AG04450 (cell line): ENCODE measurements around the gene CEP164. TPM values are rescaled to one million over a fixed set of nuclear protein-coding genes. Genes with fewer than 3 reads are reported as not detected.

ENCODE experiments used
- CTCF ChIA-PET: fragments of 300-600, 350-600 bp; formaldehyde crosslinking; extraction: SDS; loops from one replicate; lab custom pipeline; 2022; ENCODE audit warnings: antibody characterized with exemption, inconsistent platforms; lab: Charles Lee
- POLR2A ChIA-PET: fragments of 350-600 bp; formaldehyde crosslinking; extraction: SDS; loops from one replicate; lab custom pipeline; 2021; ENCODE audit warnings: antibody characterized with exemption, inconsistent platforms; lab: Yijun Ruan, JAX
- DNase-seq: peaks from one replicate; pipeline ENCODE4 v3.0.0-alpha.2; 2011; ENCODE audit warnings: low read depth, low spot score
- H3K27ac ChIP-seq: one replicate; pipeline ENCODE4 v1.5.1; 2012; ENCODE audit warnings: low read depth, low read length, control low read depth
- H3K27me3 ChIP-seq: one replicate; pipeline ENCODE4 v1.6.0; 2012; ENCODE audit warnings: low read length; ENCODE audit not compliant: control insufficient read depth, insufficient read depth
- H3K4me3 ChIP-seq: 2 replicates; pipeline ENCODE4 v1.5.1; 2011; ENCODE audit warnings: mild to moderate bottlenecking, low read depth, low read length, control low read depth
- H3K9me3 ChIP-seq: 2 replicates; pipeline ENCODE4 v1.5.1; 2012; ENCODE audit warnings: low read length; ENCODE audit not compliant: control insufficient read depth, insufficient read depth
- polyA plus RNA-seq: library from polyadenylated mRNA; depleted of rRNA; stranded (reverse); fragments of >200 nt; gene quantifications from 2 replicates; pipeline ENCODE4 v1.2.3, GENCODE V29; 2011
- TF ChIP-seq, protein P1 (sequence below): IDR thresholded peaks from 2 replicates; pipeline ENCODE4 v1.5.1; 2011; ENCODE audit warnings: low read depth, low read length, control low read depth, inconsistent platforms

CEP164 gene
- polyA plus RNA-seq, 1 experiment = 22.5 TPM

DNA sequence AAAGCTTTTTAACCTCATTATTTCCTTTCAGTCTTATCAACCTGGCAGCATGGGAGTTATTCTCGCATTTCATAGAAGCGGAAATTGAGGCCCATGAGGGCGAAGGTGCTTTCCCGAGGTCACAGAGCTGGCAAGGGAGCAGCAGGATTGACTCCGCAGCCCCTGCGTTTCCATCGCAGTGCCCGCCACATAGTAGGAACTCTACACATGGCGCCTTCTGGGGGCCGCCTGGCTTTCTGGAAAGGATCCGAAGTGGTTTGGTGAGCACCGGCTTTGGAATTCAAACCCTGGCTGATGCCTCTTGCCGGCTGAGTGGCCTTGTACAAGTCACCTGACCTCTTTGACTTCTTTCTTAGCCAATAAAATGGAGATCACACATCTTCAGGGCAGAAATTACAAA lies 93.4 kb downstream of the CEP164 start:
- TF ChIP-seq, protein P1, sequence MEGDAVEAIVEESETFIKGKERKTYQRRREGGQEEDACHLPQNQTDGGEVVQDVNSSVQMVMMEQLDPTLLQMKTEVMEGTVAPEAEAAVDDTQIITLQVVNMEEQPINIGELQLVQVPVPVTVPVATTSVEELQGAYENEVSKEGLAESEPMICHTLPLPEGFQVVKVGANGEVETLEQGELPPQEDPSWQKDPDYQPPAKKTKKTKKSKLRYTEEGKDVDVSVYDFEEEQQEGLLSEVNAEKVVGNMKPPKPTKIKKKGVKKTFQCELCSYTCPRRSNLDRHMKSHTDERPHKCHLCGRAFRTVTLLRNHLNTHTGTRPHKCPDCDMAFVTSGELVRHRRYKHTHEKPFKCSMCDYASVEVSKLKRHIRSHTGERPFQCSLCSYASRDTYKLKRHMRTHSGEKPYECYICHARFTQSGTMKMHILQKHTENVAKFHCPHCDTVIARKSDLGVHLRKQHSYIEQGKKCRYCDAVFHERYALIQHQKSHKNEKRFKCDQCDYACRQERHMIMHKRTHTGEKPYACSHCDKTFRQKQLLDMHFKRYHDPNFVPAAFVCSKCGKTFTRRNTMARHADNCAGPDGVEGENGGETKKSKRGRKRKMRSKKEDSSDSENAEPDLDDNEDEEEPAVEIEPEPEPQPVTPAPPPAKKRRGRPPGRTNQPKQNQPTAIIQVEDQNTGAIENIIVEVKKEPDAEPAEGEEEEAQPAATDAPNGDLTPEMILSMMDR = no peak
- CTCF ChIA-PET = no interaction called here
- H3K27ac ChIP-seq = no peak overlapping the region
- no peaks in the 10 kb centered on the region for H3K9me3 ChIP-seq
- peaks cover 6% of the 10 kb centered on the region for H3K27me3 ChIP-seq
- no peak overlapping the region for H3K4me3 ChIP-seq
- POLR2A ChIA-PET = no interaction called here
- DNase-seq = no peak

DNA sequence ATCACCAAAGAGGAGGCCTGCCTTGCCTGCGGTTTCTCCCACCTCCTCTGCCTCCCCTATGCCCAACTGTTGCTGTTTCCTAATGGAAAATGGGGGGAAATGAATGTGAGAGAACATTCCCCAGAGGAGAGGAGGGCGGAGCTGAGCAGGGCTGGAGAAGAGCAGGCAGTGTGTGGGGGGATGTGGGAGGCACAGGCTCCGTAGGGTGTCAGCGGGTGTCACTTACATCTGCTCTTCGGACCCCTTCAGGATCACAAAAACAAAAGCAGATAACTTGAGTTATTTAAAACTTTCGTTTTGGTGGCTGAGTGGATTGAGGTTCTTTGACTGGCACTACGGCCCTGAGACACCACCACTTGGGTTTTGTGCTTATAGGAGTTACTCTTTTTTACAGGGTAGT lies 93.8 kb downstream of the CEP164 start:
- H3K4me3 ChIP-seq = no peak overlapping the region
- TF ChIP-seq, protein P1 = no peak
- POLR2A ChIA-PET = no interaction called here
- H3K27ac ChIP-seq = no peak overlapping the region
- H3K9me3 ChIP-seq = no peaks in the 10 kb centered on the region
- no peak for DNase-seq
- CTCF ChIA-PET = no interaction called here
- H3K27me3 ChIP-seq = peaks cover 6% of the 10 kb centered on the region

DNA sequence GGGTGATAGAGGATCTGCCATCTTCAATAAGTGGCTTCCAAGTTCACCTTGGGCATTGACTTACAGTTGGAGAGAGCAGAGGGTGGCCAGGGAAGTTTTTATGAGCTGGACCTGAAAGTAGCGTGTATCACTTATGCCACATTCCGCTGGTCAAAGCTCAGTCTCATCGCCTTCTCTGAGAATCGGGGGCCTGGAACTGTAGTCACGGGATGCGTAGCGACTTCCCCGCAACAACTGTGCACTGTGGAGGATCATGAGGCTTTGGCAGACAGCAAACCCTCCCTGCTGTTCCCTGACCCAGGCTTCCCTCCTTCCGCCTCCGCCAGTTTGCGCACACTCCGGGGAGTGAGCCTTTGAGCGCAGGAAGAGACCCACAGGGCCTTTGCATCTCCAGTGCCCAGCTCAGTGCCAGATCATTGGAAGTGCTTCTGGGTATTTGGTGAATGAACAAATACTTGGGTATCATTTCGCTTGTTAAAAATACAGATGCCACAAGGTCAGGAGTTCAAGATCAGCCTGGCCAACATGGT lies 95.5 kb downstream of the CEP164 start:
- CTCF ChIA-PET = interaction anchor here (5.4 kb wide), 1 partner anchor 394 kb away, joined by 97 read pairs; no protein-coding TSS in a partner anchor
- POLR2A ChIA-PET = no interaction called here
- TF ChIP-seq, protein P1 = no peak

DNA sequence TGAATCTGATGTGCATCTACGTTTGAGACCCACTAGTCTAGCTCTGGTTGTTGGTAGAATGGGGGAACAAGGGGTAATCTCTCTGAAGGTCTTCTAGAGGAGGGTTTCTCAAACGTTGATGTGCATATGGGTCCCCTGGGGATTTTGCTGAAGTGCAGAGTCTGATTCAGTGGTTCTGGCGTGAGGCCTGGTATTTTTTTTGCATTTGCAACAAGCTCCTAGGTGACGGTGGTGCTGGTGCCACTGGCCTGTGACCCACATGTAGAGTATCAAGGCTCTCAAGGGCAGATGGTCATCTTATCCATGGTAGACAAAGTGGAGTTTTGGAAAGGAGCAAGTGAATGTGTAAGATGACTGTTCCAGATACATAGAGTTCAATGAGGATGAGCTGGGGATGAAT lies 97.1 kb downstream of the CEP164 start:
- CTCF ChIA-PET = interaction anchor here (1.1 to 5.4 kb wide), 12 partner anchors 10 to 628 kb away, joined by 3 to 97 read pairs (median 12); no protein-coding TSS in a partner anchor
- no peaks in the 10 kb centered on the region for H3K9me3 ChIP-seq
- H3K4me3 ChIP-seq = no peak overlapping the region
- POLR2A ChIA-PET = interaction anchor here (0.6 kb wide), 2 partner anchors 17 to 522 kb away, joined by 4 to 6 read pairs; no protein-coding TSS in a partner anchor
- H3K27ac ChIP-seq = no peak overlapping the region
- TF ChIP-seq, protein P1 = no peak
- DNase-seq = no peak
- peaks cover 15% of the 10 kb centered on the region for H3K27me3 ChIP-seq

More for the DNA sequence above, 95.5 kb downstream of the CEP164 start:
- H3K4me3 ChIP-seq = no peak overlapping the region
- peaks cover 17% of the 10 kb centered on the region for H3K27me3 ChIP-seq
- DNase-seq = no peak
- H3K27ac ChIP-seq = no peak overlapping the region
- no peaks in the 10 kb centered on the region for H3K9me3 ChIP-seq

DNA sequence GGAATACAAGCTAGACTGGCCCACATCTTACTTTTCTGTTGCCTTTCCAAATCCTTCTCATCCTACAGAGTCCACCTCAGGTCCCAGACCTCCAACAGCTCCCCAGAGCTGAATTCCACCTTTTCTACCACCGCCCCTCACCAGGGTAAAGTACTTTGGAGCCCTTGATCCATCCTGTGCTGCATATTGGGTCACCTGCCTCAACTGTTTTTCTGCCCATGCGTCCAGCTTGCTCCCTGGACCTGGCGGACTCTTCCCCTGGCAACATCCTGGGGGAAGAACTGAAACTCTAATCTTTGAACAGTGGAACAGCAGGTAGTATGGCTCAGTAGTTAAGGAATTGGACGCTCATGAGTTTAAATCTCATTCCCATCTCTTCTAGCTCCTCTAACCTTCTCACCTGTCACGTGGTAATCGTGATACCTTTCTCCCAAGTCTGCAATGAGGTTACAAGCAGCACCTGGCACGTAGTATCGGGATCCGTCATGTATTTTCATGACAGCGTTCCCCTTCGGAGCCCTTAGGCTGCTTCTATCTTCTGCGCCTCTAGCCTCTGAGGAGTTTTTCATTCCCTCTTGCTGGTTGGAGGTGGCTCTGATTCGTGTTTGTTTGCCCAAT lies 98.1 kb downstream of the CEP164 start:
- Histone ChIP-seq H3K27me3 (peaks cover 16% of the 10 kb centered on the region), H3K27ac (no peak overlapping the region), H3K9me3 (no peaks in the 10 kb centered on the region), H3K4me3 (no peak overlapping the region)
- ChIA-PET CTCF (interaction anchor here (0.5 to 5.4 kb wide), 56 partner anchors 10 to 764 kb away, joined by 3 to 97 read pairs (median 4); no protein-coding TSS in a partner anchor), POLR2A (interaction anchor here (0.6 to 1.1 kb wide), 2 partner anchors 251 to 392 kb away, joined by 3 to 6 read pairs; no protein-coding TSS in a partner anchor)
- no peak for DNase-seq
- TF ChIP-seq, protein P1 = no peak
